Stimulated activated naive CD8-positive, alpha-beta T cell treated with anti-CD3 and anti-CD28 coated beads, Interleukin-15, amount 100 ng/mL, for 72 hours (primary cell): Measurements from ENCODE around the gene IMMT.

ENCODE experiments used
- ATAC-seq: fragments of 150-1000 bp; cut with Tn5 transposase; 2 replicates; pipeline ENCODE4 v1.10.0; 2021; ENCODE audit warnings: mild to moderate bottlenecking, moderate library complexity
- DNase-seq, 2 donors: peaks; one replicate each; pipeline ENCODE4 v3.0.0; 2021 to 2022
- H3K27ac Mint-ChIP-seq, 2 donors: one replicate each; pipeline ENCODE4 v1.8.0; 2022; ENCODE audit warnings: mild to moderate bottlenecking in 2 of 2, mixed read lengths in 2 of 2, moderate library complexity in 2 of 2
- H3K27me3 Mint-ChIP-seq: one replicate; pipeline ENCODE4 v1.8.0; 2022; ENCODE audit warnings: mixed read lengths
- H3K4me1 Mint-ChIP-seq: one replicate; pipeline ENCODE4 v1.8.0; 2022; ENCODE audit warnings: mild to moderate bottlenecking, mixed read lengths
- H3K4me3 Mint-ChIP-seq, 2 donors: one replicate each; pipeline ENCODE4 v1.8.0; 2022; ENCODE audit warnings: mild to moderate bottlenecking in 2 of 2, mixed read lengths in 2 of 2, moderate library complexity in 1 of 2
- H3K9me3 Mint-ChIP-seq, 2 donors: one replicate each; pipeline ENCODE4 v1.8.0; 2022; ENCODE audit warnings: mixed read lengths in 2 of 2

IMMT gene

DNA sequence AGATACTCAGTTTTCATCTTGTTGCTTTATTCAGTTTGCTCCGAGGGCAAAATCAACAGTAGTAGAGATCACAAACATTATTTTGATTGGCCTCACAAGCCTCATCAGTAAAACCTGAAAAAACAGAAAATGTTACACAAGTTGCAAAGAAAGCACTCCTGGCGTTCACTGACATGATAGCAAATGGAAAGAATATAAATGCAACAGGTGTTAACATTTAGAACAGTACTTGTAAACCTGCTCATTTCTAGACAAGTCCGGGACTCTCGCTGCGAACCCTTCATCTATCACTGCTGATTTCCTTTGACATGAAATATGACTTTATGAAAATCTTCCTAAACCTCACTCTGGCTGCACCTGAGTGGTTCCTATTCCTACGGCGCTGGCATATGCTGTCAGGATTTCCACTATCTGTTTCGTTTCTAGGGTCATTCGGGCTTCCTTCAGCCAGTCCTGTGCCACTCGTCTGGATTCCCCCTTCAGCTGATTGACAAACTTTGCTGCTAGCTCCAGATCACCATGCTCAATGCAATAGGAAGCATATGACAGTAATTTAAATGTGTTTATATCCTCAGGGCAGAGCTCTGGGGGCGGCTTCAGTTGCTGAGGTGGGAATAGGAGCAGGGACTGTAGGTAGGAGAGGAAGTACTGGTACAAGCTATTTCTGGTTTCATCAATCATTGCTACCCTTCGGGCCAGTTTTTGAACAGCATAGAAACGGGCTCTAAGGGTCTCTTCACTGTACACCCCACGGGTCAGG is 51.2 kb downstream of the IMMT start:
- H3K27me3 Mint-ChIP-seq = no peaks in the 10 kb centered on the region

DNA sequence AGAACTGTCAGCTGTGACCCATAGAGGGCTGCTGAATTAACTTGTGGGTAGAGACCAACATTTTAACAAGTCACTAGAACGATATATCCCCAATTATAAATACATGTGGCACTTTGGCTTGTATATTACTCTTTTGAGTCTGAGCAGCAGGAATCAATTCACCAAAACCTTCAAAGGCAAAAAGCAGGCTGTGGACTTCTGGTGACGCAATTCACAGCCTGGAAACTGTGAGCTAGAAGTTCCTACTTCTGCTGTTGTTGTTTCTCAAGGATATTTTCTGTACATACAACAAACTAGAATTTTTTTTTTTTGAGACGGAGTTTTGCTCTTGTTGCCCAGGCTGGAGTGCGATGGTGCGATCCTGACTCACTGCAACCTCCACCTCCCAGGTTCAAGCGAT is 52.0 kb downstream of the IMMT start:
- no peak overlapping the region for H3K27ac Mint-ChIP-seq

More for the DNA sequence above, 51.2 kb downstream of the IMMT start:
- Mint-ChIP-seq H3K4me3 (no peak overlapping the region), H3K4me1 (peaks cover 12% of the 10 kb centered on the region), H3K9me3 (no peaks in the 10 kb centered on the region), H3K27ac (peak overlapping the region in 1 of 2 donors; percentile 83)
- no peak for ATAC-seq
- no peak for DNase-seq

DNA sequence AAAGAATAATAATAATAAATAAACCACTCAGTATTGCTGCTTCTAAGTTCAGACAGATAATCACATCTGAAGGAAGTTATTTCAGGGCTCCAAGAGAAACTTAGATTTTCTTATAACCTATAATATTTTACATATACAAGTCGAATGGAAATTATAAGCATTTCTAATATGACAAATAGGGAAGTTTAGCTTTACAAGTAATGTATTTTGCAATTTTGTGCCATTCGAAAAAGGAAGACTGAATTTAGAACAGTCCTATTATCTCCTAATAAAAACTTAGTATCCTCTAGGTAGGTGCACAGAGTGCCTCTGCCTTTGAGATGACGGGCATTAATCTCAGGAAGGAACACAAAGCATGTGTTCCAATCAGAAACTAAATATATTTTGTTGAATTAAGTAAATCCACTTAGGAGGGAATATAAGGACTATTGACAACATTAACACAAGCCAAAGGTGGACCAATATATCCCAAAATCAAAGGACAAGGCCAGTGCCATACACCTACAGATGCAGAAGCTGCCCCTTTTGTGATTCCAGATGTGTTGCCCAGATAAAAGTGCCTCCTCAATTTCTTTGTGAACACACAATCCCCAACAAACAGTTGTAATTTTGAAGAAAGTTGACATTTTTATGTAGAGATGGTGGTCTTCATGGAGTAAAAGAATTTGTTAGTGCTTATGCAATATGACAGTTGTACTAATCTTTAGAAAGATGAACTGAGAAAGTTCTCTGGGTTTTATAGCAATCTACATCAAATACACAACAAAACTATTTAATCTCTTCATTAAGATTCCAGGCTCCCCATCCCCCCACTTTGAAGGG is 52.6 kb downstream of the IMMT start:
- Mint-ChIP-seq H3K27ac (peak overlapping the region in 1 of 2 donors; percentile 54), H3K4me1 (peaks cover 9% of the 10 kb centered on the region), H3K27me3 (no peaks in the 10 kb centered on the region), H3K4me3 (no peak overlapping the region), H3K9me3 (no peaks in the 10 kb centered on the region)
- no peak for ATAC-seq
- DNase-seq = no peak

More for the DNA sequence above, 52.0 kb downstream of the IMMT start:
- Mint-ChIP-seq H3K9me3 (no peaks in the 10 kb centered on the region), H3K4me3 (no peak overlapping the region), H3K27me3 (no peaks in the 10 kb centered on the region), H3K4me1 (peaks cover 15% of the 10 kb centered on the region)
- no peak for DNase-seq
- ATAC-seq = no peak

DNA sequence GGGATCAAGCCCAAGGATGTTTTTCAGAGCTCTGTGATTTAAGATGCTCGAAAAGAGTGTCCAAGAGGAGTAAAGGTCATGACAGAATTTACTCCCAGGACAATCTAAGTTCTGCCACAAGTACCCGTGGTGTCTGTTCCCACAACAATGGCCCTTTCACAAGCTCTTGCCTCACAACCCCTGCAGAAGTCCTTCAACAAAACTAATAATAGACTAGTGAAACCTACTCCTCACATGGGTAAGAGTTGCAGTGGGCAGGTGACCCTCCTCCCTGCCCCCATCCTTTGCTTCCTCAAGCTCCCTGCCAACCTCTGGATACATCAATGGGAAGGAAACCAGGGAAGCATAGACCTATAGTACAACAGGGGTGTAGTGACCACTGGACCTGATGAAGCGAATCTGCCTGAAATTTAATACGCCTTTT is 54.3 kb downstream of the IMMT start:
- H3K4me3 Mint-ChIP-seq = no peak overlapping the region
- peak overlapping the region in 1 of 2 donors; percentile 6 for H3K27ac Mint-ChIP-seq
- H3K4me1 Mint-ChIP-seq = peaks cover 8% of the 10 kb centered on the region
- H3K27me3 Mint-ChIP-seq = no peaks in the 10 kb centered on the region
- no peak for DNase-seq
- no peak for ATAC-seq
- no peaks in the 10 kb centered on the region for H3K9me3 Mint-ChIP-seq

DNA sequence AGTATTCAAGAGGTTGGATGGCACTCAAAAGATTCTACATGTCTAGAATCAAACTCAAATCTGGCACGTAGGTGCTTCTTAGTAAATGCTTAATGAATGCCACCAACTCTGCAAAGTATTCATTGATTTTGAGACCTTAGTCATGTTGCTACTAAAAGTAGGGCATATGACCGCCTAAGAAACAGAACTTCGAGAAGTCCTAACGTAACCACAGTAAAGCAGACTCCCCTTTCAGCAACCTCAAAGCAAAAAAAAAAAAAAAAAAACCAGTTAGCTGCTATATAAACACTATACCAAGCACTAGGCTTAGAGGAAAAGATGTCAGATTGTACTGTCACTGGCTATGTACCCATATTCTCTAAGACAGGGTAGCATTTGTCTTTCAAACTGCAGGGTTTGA is 55.3 kb downstream of the IMMT start:
- Mint-ChIP-seq H3K27ac (no peak overlapping the region), H3K27me3 (no peaks in the 10 kb centered on the region), H3K9me3 (no peaks in the 10 kb centered on the region), H3K4me1 (peaks cover 8% of the 10 kb centered on the region), H3K4me3 (no peak overlapping the region)
- no peak for ATAC-seq
- DNase-seq = no peak

DNA sequence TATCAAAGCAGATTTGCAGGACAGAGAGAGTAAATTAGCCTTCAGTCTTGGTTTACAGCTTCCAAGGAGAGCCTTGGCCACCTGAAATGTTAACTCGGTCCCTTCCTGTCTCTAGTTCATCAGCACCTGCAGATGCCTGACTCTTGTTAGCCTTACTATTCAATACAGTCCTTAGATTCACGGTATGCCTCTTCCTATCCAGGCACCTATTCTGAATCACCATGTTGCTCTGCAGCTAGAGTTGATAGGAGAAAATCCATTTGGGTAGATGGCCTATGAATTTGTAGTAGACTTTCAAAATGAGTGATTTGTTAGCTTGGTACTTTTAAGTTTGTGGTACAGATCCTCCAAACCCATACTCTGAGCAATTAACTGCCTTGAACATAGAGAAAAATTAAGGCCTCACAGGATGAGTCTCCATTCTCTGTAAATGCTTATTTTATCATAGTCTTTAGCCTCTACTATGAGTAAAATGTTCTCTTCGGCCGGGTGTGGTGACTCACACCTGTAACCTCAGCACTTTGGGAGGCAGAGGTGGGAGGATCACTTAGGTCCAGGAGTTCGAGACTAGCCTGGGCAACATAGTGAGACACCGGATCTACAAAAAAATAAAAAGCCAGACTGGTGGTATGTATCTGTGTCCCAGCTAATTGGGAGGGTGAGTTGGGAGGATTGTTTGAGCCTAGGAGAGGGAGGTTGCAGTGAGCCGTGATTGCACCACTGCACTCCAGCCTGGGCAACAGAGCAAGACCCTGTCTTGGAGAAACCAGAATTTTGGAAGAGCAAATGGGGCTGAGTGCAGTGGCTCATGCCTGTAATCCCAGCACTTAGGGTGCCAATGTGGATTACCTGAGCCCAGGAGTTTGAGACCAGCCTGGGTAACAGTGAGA is 56.3 kb downstream of the IMMT start:
- peaks cover 8% of the 10 kb centered on the region for H3K4me1 Mint-ChIP-seq
- no peak overlapping the region for H3K27ac Mint-ChIP-seq
- no peaks in the 10 kb centered on the region for H3K9me3 Mint-ChIP-seq
- DNase-seq (no peak), ATAC-seq (peak; percentile 33)
- no peak overlapping the region for H3K4me3 Mint-ChIP-seq
- no peaks in the 10 kb centered on the region for H3K27me3 Mint-ChIP-seq

DNA sequence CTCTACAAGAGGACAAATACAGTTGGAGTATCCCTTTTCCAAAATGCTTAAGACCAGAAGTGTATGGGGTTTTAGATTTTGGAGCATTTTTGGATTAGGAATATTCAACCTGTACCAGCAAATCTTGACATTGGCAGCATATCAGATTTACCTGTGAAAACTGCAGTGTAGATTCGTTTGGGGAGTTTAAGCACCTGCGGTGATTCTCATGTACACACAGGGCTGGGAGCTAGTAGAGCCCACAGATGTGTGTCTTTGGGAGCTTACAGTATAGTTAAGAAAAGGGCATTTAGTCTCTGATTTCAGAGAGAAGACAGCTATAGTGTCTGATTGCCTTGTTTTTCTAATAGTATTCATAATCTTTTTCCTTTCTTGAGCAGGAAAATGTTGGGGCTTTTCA is 59.1 kb downstream of the IMMT start:
- ATAC-seq (no peak), DNase-seq (no peak)
- Mint-ChIP-seq H3K27ac (peak overlapping the region in 1 of 2 donors; percentile 35), H3K27me3 (no peaks in the 10 kb centered on the region), H3K4me3 (no peak overlapping the region), H3K9me3 (no peaks in the 10 kb centered on the region), H3K4me1 (peaks cover 8% of the 10 kb centered on the region)

DNA sequence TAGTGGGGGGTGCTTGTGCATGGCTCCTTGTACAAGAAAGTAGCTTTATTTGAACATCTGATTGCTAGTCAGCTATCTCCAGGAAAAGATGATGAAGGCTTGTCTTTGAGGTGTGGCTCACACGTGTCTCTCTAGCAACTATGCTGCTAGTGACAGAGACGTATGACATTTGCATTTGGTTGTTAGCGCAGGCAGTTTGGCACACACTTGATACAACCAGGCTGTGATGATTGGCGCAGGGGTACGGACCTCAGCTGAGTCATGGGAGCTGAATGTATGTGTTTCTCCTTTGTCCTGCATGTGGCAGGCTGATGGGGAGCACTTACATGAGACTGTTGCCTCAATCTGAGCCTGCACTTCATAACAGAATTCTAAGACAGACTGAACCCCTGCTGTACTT is 59.6 kb downstream of the IMMT start:
- Mint-ChIP-seq H3K4me3 (no peak overlapping the region), H3K4me1 (peaks cover 8% of the 10 kb centered on the region), H3K27me3 (no peaks in the 10 kb centered on the region), H3K9me3 (no peaks in the 10 kb centered on the region), H3K27ac (peak overlapping the region; percentile 35 to 72)
- ATAC-seq = no peak
- no peak for DNase-seq

DNA sequence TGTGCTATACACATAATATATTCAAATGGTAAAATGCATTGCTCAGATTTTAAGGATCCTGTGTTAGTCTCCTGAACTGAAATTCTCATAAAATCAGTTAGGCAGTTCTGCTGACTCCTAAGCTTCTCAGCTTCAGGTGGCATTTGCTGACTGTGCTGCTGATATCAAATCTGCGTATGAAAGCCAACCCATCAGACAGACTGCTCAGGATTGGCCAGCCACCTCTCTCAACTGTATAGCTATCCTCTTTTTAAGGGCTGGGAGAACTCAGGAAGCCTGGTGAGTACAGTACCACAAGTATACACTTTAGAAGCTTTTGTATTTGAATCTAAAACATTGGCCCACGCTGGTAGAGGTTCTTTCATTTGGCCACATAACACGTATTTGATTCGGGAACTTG is 60.6 kb downstream of the IMMT start:
- H3K4me1 Mint-ChIP-seq = peaks cover 8% of the 10 kb centered on the region
- H3K4me3 Mint-ChIP-seq = no peak overlapping the region
- no peaks in the 10 kb centered on the region for H3K27me3 Mint-ChIP-seq
- no peaks in the 10 kb centered on the region for H3K9me3 Mint-ChIP-seq
- no peak overlapping the region for H3K27ac Mint-ChIP-seq
- no peak for ATAC-seq
- DNase-seq = no peak

DNA sequence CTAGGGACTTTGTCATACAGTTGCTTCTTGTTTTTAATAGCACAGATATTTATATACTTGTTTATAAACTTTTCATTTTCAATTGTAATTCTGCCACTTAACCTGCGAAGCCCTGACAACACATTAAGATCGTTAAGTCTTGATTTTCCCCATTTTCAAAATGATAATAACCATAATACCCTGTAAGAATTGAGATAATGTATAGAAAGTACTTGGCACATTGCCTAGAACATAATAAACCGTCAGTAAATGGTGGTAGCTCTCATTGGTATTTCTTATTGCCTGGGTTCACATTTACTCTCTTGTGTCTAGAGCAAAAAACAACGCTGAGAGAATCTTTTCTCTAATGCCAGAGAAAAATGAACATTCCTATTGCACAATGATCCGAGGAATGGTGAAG is 70.6 kb downstream of the IMMT start:
- H3K4me3 Mint-ChIP-seq = no peak overlapping the region

DNA sequence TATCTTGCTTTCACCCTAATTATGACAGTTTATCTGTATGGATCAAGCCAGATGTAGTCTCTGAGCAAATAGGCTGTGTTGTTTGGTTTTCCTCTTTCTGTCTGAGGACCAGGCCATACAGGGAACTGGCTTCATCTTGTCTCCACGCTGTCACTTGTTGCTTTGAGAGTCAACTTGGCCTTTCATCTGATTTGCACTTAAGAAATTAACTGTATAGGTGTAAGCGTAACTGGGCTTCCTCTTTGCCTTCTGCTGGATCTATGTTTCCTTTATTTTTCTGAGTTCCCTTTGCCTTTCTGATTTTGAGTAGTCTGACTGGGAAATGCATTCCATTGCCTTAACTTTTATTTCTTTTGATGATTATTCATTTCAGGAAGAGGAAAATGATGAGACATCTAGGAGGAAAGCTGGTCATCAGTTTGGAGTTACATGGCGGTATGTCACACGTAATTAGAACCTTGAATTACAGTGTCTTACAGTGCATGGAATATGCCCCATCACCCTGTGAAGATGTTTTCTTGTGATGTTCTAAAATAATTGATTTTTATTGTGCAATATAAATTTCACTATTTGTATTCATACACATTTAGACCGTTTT is 71.8 kb downstream of the IMMT start:
- DNase-seq (no peak), ATAC-seq (no peak)
- Mint-ChIP-seq H3K4me3 (no peak overlapping the region), H3K4me1 (no peaks in the 10 kb centered on the region), H3K27ac (no peak overlapping the region), H3K27me3 (no peaks in the 10 kb centered on the region), H3K9me3 (no peaks in the 10 kb centered on the region)

More for the DNA sequence above, 70.6 kb downstream of the IMMT start:
- Mint-ChIP-seq H3K27me3 (no peaks in the 10 kb centered on the region), H3K27ac (peak overlapping the region in 1 of 2 donors; percentile 31), H3K9me3 (no peaks in the 10 kb centered on the region), H3K4me1 (no peaks in the 10 kb centered on the region)
- no peak for ATAC-seq
- no peak for DNase-seq

DNA sequence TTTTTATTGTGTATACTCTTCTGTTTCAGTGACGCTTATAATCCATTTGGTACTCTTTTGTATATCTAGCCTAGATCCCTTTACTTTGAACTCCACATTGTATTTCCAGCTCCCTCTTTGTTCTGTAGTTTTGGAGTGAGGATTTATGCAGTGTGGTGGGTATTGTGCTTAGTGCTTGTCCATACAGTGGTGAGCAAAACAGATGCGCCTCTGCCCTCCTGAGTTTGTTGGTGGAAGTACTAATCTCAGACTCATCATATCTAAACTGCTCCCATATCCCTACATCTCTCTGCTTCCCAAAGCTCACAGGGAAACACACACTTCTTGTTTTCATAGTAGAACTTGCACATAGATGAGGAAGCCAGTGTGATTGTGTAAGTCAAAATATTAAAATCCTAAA is 77.1 kb downstream of the IMMT start:
- Mint-ChIP-seq H3K27me3 (no peaks in the 10 kb centered on the region), H3K4me3 (no peak overlapping the region), H3K9me3 (no peaks in the 10 kb centered on the region), H3K4me1 (no peaks in the 10 kb centered on the region), H3K27ac (no peak overlapping the region)
- DNase-seq (no peak), ATAC-seq (no peak)

DNA sequence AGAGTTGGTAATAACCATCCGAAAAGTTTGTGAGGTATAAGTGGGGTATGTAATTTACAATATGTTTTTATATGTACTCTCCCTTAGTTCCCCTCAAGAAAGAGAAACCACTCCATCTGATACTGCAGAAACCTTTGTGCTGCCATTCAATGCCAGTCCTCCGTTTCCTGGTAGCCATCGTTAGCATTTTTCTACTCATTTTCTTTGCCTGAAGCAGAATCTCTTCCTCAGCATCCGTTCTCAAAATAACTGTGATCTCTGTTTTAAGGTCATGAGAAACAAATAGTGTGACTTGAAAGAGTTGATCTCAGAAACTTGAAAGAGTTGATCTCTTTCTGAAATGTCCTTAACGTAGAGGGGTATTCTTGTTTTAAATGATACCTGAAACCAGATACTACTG is 88.2 kb downstream of the IMMT start:
- no peak for ATAC-seq
- no peak for DNase-seq
- H3K27ac Mint-ChIP-seq = peak overlapping the region; percentile 29 to 100
- peaks cover 63% of the 10 kb centered on the region for H3K4me1 Mint-ChIP-seq
- no peaks in the 10 kb centered on the region for H3K9me3 Mint-ChIP-seq
- no peaks in the 10 kb centered on the region for H3K27me3 Mint-ChIP-seq
- peak overlapping the region; percentile 92 to 96 for H3K4me3 Mint-ChIP-seq

DNA sequence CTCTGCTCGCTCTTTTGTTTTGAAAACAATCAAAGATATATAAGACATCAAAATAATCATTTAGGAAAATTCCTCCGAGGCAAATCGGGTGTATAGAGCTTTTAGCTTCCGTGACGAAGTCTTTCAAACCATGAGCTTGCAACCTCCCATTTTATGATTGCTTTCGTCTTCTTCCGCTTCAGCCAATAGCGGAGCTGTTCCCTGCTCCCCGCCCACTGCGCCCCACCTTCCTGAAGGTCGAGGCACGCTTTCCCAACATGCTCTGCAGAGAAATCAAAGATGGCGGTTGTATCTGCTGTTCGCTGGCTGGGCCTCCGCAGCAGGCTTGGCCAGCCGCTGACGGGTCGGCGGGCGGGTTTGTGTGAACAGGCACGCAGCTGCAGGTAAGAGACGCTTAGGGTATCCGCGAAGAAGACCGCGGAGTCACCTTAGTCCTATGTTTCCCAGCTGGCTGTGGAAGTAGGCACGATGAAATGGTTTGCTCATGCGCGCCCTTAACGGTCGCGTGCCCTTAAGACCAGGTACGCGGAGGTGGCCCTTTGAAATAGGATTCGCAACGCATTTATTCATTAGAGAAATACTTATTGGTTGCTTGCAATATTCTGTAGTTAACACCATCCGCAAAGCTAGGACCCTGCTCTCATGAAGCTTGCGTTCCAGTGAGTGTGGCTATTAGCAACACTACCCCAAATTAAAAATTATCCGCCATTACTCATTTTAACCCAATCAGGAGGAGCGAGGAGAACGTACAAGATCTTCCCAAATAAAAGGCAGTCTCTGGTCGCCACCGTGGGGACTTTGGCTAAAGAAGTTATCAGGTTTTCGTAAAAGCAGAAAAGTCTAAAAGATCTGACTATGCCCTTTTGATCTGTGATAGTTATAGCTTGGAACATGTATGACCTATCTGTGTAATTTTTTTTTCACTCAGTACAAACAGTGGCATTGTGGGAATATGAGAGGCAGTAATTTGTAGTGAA is 89.0 kb downstream of the IMMT start, which contains the start of gene PTCD3:
Gene PTCD3 (plus strand): TSS at position 267 of the 977 bp plus-strand sequence. CDS start 13 bp downstream, at position 280.
- DNase-seq (peak; percentile 91 to 95), ATAC-seq (peak; percentile 95)
- Mint-ChIP-seq H3K27ac (peak within 1 kb of the TSS; percentile 100), H3K4me1 (peaks cover 70% of the 10 kb centered on the region), H3K9me3 (no peaks in the 10 kb centered on the region), H3K4me3 (peak within 1 kb of the TSS; percentile 92 to 96), H3K27me3 (no peaks in the 10 kb centered on the region)
